BLaER1 treated with 17β-estradiol and CSF1 and Interleukin-3, amounts not matched to agents 10 nM and 100 nM (cell line): ENCODE measurements around the gene CCDC152.

ENCODE experiments used
- H3K27ac ChIP-seq, 11 experiments: shearing (Covaris generic); formaldehyde crosslinking; 2 replicates each; pipeline ENCODE4 v1.8.1; 2022
- H3K27me3 ChIP-seq, 11 experiments: shearing (Covaris generic); formaldehyde crosslinking; 2 replicates each; pipeline ENCODE4 v1.8.1; 2022
- H3K36me3 ChIP-seq, 11 experiments: shearing (Covaris generic); formaldehyde crosslinking; 2 replicates each; pipeline ENCODE4 v1.8.1; 2022
- H3K4me1 ChIP-seq, 10 experiments: shearing (Covaris generic); formaldehyde crosslinking; 2 replicates each; pipeline ENCODE4 v1.8.1; 2022
- H3K4me2 ChIP-seq, 11 experiments: shearing (Covaris generic); formaldehyde crosslinking; 2 replicates each; pipeline ENCODE4 v1.8.1; 2022
- H3K4me3 ChIP-seq, 10 experiments: shearing (Covaris generic); formaldehyde crosslinking; 2 replicates each; pipeline ENCODE4 v1.8.1; 2022
- H3K9ac ChIP-seq, 11 experiments: shearing (Covaris generic); formaldehyde crosslinking; 2 replicates each; pipeline ENCODE4 v1.8.1; 2022
- H3K9me3 ChIP-seq, 11 experiments: shearing (Covaris generic); formaldehyde crosslinking; replicated peaks in 1 of 11; 2 replicates each; pipeline ENCODE4 v1.8.1; 2022
- H4K20me1 ChIP-seq, 11 experiments: shearing (Covaris generic); formaldehyde crosslinking; 2 replicates each; pipeline ENCODE4 v1.8.1; 2022
- Cebpa-rat ChIP-seq, 11 experiments: shearing (Covaris generic); IDR thresholded peaks; 2 replicates each; pipeline ENCODE4 v1.8.1; 2022

Gene CCDC152

GRCh38 chr5:42745426-42745825 lies 11.2 kb upstream of the CCDC152 start:
- H3K36me3 ChIP-seq = no peaks in the 10 kb centered on the region
- no peaks in the 10 kb centered on the region for H4K20me1 ChIP-seq
- H3K9ac ChIP-seq = no peak overlapping the region
- peaks cover 0 to 9% (median 0%) of the 10 kb centered on the region in 11 experiments; a peak in 5 of 22 replicates for H3K9me3 ChIP-seq
- no peak for TF ChIP-seq Cebpa-rat (IDR thresholded peaks at IDR 0.05)
- H3K4me2 ChIP-seq = no peak overlapping the region
- no peaks in the 10 kb centered on the region for H3K27me3 ChIP-seq
- no peak overlapping the region for H3K27ac ChIP-seq
- H3K4me1 ChIP-seq = no peaks in the 10 kb centered on the region
- no peak overlapping the region for H3K4me3 ChIP-seq

GRCh38 chr5:42745856-42746255 lies 10.8 kb upstream of the CCDC152 start:
- Histone ChIP-seq H3K4me3 (no peak overlapping the region), H3K9me3 (peaks cover 0 to 9% (median 0%) of the 10 kb centered on the region in 11 experiments; a peak in 5 of 22 replicates), H3K36me3 (no peaks in the 10 kb centered on the region), H3K4me2 (no peak overlapping the region), H3K27ac (no peak overlapping the region), H3K27me3 (no peaks in the 10 kb centered on the region), H3K4me1 (no peaks in the 10 kb centered on the region), H4K20me1 (no peaks in the 10 kb centered on the region), H3K9ac (no peak overlapping the region)
- no peak for TF ChIP-seq Cebpa-rat (IDR thresholded peaks at IDR 0.05)

GRCh38 chr5:42749020-42749419 lies 7.6 kb upstream of the CCDC152 start:
- Histone ChIP-seq H3K36me3 (no peaks in the 10 kb centered on the region), H3K9ac (no peak overlapping the region), H3K27ac (no peak overlapping the region), H3K9me3 (peaks cover 0 to 5% (median 0%) of the 10 kb centered on the region in 11 experiments; a peak in 4 of 22 replicates), H3K4me1 (no peaks in the 10 kb centered on the region), H3K4me2 (no peak overlapping the region), H4K20me1 (no peaks in the 10 kb centered on the region), H3K4me3 (no peak overlapping the region), H3K27me3 (no peaks in the 10 kb centered on the region)
- no peak for TF ChIP-seq Cebpa-rat (IDR thresholded peaks at IDR 0.05)

GRCh38 chr5:42750507-42750906 lies 6.1 kb upstream of the CCDC152 start:
- H3K36me3 ChIP-seq = no peaks in the 10 kb centered on the region
- no peak overlapping the region for H3K9ac ChIP-seq
- H4K20me1 ChIP-seq = no peaks in the 10 kb centered on the region
- H3K9me3 ChIP-seq = peaks cover 0 to 5% (median 0%) of the 10 kb centered on the region in 11 experiments; a peak in 4 of 22 replicates
- H3K4me3 ChIP-seq = no peak overlapping the region
- no peak for TF ChIP-seq Cebpa-rat (IDR thresholded peaks at IDR 0.05)
- no peak overlapping the region for H3K4me2 ChIP-seq
- no peaks in the 10 kb centered on the region for H3K4me1 ChIP-seq
- no peak overlapping the region for H3K27ac ChIP-seq
- no peaks in the 10 kb centered on the region for H3K27me3 ChIP-seq

- no peak overlapping the region for H3K4me2 ChIP-seq
- peaks cover 0 to 5% (median 0%) of the 10 kb centered on the region in 11 experiments; a peak in 4 of 22 replicates for H3K9me3 ChIP-seq
Measured at GRCh38 chr5:42751044-42751443, 5.6 kb upstream of the CCDC152 start.

GRCh38 chr5:42753099-42753498 lies 3.5 kb upstream of the CCDC152 start:
- Histone ChIP-seq H3K27me3 (no peaks in the 10 kb centered on the region), H3K9ac (no peak overlapping the region), H3K36me3 (no peaks in the 10 kb centered on the region), H3K27ac (no peak overlapping the region), H3K4me1 (peaks cover 7 to 12% (median 9%) of the 10 kb centered on the region in 10 experiments; a peak in 19 of 20 replicates), H3K4me2 (no peak overlapping the region), H3K9me3 (peaks cover 0 to 11% (median 4%) of the 10 kb centered on the region in 11 experiments; a peak in 7 of 22 replicates), H3K4me3 (no peak overlapping the region), H4K20me1 (no peaks in the 10 kb centered on the region)
- TF ChIP-seq Cebpa-rat (IDR thresholded peaks at IDR 0.05) = no peak

More at GRCh38 chr5:42751044-42751443, 5.6 kb upstream of the CCDC152 start:
- no peaks in the 10 kb centered on the region for H3K36me3 ChIP-seq
- no peak for TF ChIP-seq Cebpa-rat (IDR thresholded peaks at IDR 0.05)
- H3K27ac ChIP-seq = no peak overlapping the region
- no peaks in the 10 kb centered on the region for H3K4me1 ChIP-seq
- H3K9ac ChIP-seq = no peak overlapping the region
- H3K4me3 ChIP-seq = no peak overlapping the region
- H4K20me1 ChIP-seq = no peaks in the 10 kb centered on the region
- no peaks in the 10 kb centered on the region for H3K27me3 ChIP-seq

GRCh38 chr5:42759456-42759855 lies 2.8 kb downstream of the CCDC152 start:
- Histone ChIP-seq H3K9me3 (peaks cover 0 to 7% (median 0%) of the 10 kb centered on the region in 11 experiments; a peak in 6 of 22 replicates), H3K9ac (no peak overlapping the region), H3K36me3 (no peaks in the 10 kb centered on the region), H3K4me2 (no peak overlapping the region), H3K4me1 (peaks cover 7 to 21% (median 10%) of the 10 kb centered on the region in 10 experiments), H3K4me3 (no peak overlapping the region), H4K20me1 (no peaks in the 10 kb centered on the region), H3K27ac (no peak overlapping the region), H3K27me3 (no peaks in the 10 kb centered on the region)
- TF ChIP-seq Cebpa-rat (IDR thresholded peaks at IDR 0.05) = no peak

GRCh38 chr5:42760426-42760825 lies 3.8 kb downstream of the CCDC152 start:
- H3K36me3 ChIP-seq = no peaks in the 10 kb centered on the region
- TF ChIP-seq Cebpa-rat (IDR thresholded peaks at IDR 0.05) = no peak
- H3K27ac ChIP-seq = no peak overlapping the region
- peaks cover 7 to 21% (median 10%) of the 10 kb centered on the region in 10 experiments for H3K4me1 ChIP-seq
- H3K9ac ChIP-seq = no peak overlapping the region
- H3K4me2 ChIP-seq = peak overlapping the region in 2 of 11 experiments; percentile 17 to 52; a peak in 3 of 22 replicates
- no peak overlapping the region for H3K4me3 ChIP-seq
- H3K27me3 ChIP-seq = no peaks in the 10 kb centered on the region
- no peaks in the 10 kb centered on the region for H4K20me1 ChIP-seq
- H3K9me3 ChIP-seq = peaks cover 0 to 9% (median 5%) of the 10 kb centered on the region in 11 experiments; a peak in 9 of 22 replicates

GRCh38 chr5:42761791-42762190 lies 5.2 kb downstream of the CCDC152 start:
- no peak overlapping the region for H3K9ac ChIP-seq
- no peak overlapping the region for H3K4me2 ChIP-seq
- H3K27ac ChIP-seq = no peak overlapping the region
- H4K20me1 ChIP-seq = no peaks in the 10 kb centered on the region
- TF ChIP-seq Cebpa-rat (IDR thresholded peaks at IDR 0.05) = no peak
- no peak overlapping the region for H3K4me3 ChIP-seq
- H3K4me1 ChIP-seq = peaks cover 7 to 21% (median 10%) of the 10 kb centered on the region in 10 experiments
- H3K36me3 ChIP-seq = no peaks in the 10 kb centered on the region
- peaks cover 0 to 9% (median 4%) of the 10 kb centered on the region in 11 experiments; a peak in 8 of 22 replicates for H3K9me3 ChIP-seq
- H3K27me3 ChIP-seq = no peaks in the 10 kb centered on the region

GRCh38 chr5:42767491-42768105 lies 11.0 kb downstream of the CCDC152 start:
- Histone ChIP-seq H3K9me3 (peaks cover 0 to 12% (median 5%) of the 10 kb centered on the region in 11 experiments; a peak in 9 of 22 replicates), H4K20me1 (no peaks in the 10 kb centered on the region), H3K4me2 (no peak overlapping the region), H3K27me3 (no peaks in the 10 kb centered on the region), H3K4me3 (no peak overlapping the region), H3K36me3 (no peaks in the 10 kb centered on the region), H3K9ac (no peak overlapping the region), H3K27ac (no peak overlapping the region), H3K4me1 (peaks cover 0 to 5% (median 0%) of the 10 kb centered on the region in 10 experiments; a peak in 1 of 20 replicates)
- no peak for TF ChIP-seq Cebpa-rat (IDR thresholded peaks at IDR 0.05)
